Measurements from ENCODE around the gene RAB15. TPM values are rescaled to one million over a fixed set of nuclear protein-coding genes. Genes with fewer than 3 reads are reported as not detected.

Gene RAB15
- total RNA-seq, 1 experiment from 2014 or later, result 20.6 TPM

DNA sequence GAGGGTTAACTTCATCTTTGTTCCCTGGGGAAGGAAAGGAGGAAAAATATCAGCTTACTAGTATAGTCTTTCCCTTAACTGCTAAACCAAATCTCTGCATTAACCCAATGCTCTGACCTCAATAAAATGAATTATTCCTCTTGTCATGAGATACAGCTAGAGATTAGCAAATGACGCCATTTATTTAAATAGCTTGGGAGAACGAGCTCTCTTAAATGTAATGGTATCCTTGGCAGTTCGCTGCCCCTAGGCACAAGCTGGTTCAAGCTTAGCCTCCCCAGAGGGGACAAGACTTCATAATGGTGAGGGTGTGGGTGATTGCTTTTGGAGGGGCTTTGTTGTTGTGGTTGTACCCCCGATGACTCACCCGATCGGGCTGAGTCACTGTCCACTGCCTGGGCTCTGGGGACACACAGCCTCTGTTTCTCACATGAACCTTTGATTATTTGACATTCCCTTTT lies 34.2 kb upstream of the RAB15 start:
- H3K79me2 ChIP-seq (ENCODE audit: low read length), result peaks cover 18% of the 10 kb centered on the region
- no peaks in the 10 kb centered on the region for H3K9me3 ChIP-seq (ENCODE audit: low read length)
- H3K4me1 ChIP-seq (ENCODE audit: insufficient read depth, low read length), result peaks cover 9% of the 10 kb centered on the region
- no TSS peak for BruUV-seq (replicated peaks)
- TF ChIP-seq, protein P1, sequence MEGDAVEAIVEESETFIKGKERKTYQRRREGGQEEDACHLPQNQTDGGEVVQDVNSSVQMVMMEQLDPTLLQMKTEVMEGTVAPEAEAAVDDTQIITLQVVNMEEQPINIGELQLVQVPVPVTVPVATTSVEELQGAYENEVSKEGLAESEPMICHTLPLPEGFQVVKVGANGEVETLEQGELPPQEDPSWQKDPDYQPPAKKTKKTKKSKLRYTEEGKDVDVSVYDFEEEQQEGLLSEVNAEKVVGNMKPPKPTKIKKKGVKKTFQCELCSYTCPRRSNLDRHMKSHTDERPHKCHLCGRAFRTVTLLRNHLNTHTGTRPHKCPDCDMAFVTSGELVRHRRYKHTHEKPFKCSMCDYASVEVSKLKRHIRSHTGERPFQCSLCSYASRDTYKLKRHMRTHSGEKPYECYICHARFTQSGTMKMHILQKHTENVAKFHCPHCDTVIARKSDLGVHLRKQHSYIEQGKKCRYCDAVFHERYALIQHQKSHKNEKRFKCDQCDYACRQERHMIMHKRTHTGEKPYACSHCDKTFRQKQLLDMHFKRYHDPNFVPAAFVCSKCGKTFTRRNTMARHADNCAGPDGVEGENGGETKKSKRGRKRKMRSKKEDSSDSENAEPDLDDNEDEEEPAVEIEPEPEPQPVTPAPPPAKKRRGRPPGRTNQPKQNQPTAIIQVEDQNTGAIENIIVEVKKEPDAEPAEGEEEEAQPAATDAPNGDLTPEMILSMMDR (conservative IDR thresholded peaks at IDR 0.05; ENCODE audit: low read depth, low read length), result no peak
- TF ChIP-seq EZH2 (IDR thresholded peaks at IDR 0.05; ENCODE audit: low read length, unreplicated experiment) (no peak), EZH2phosphoT487 (IDR thresholded peaks at IDR 0.05; ENCODE audit: borderline replicate concordance, low read length) (no peak)
- DNase-seq, result no peak
- intact Hi-C loops (cut with micrococcal nuclease), result no loop called here
- H3K27me3 ChIP-seq (ENCODE audit: low read length), result no peaks in the 10 kb centered on the region
- CTCF ChIA-PET, result interaction anchor here (1.7 kb wide), 1 partner anchor 13 kb away, joined by 8 read pairs; no protein-coding TSS in a partner anchor
- no peaks in the 10 kb centered on the region for H3K9me2 ChIP-seq (replicated peaks; ENCODE audit: low read length)
- POLR2A ChIA-PET (ENCODE audit: unreplicated experiment), result no interaction called here
- ATAC-seq, result no peak
- H3K9ac ChIP-seq (ENCODE audit: low read length), result no peak overlapping the region
- no peak overlapping the region for H3K4me3 ChIP-seq (ENCODE audit: low read length)
- no peak overlapping the region for H3K27ac ChIP-seq (ENCODE audit: low read length)
- H3K4me2 ChIP-seq (ENCODE audit: low read length), result no peak overlapping the region
- no peaks in the 10 kb centered on the region for H3F3A ChIP-seq (ENCODE audit: low read length, unreplicated experiment)
- H2AFZ ChIP-seq (ENCODE audit: low read length), result no peak overlapping the region
- H4K20me1 ChIP-seq (ENCODE audit: low read length), result no peaks in the 10 kb centered on the region
- no peaks in the 10 kb centered on the region; the same call in 1 of the 2 replicates for H3K36me3 ChIP-seq (ENCODE audit: low read depth, low read length)

GRCh38 chr14:65003394-65003793 lies 31.3 kb upstream of the RAB15 start:
- ATAC-seq (no peak), DNase-seq (no peak)
- no TSS peak for BruUV-seq (replicated peaks)
- TF ChIP-seq, protein P1 (conservative IDR thresholded peaks at IDR 0.05; ENCODE audit: low read depth, low read length), result no peak
- Histone ChIP-seq H3K9me3 (ENCODE audit: low read length) (no peaks in the 10 kb centered on the region), H3K9me2 (replicated peaks; ENCODE audit: low read length) (no peaks in the 10 kb centered on the region), H3F3A (ENCODE audit: low read length, unreplicated experiment) (peaks cover under 1% of the 10 kb centered on the region), H3K79me2 (ENCODE audit: low read length) (peaks cover 40% of the 10 kb centered on the region), H3K9ac (ENCODE audit: low read length) (no peak overlapping the region), H3K36me3 (ENCODE audit: low read depth, low read length) (no peaks in the 10 kb centered on the region; the same call in 1 of the 2 replicates), H3K4me3 (ENCODE audit: low read length) (no peak overlapping the region), H4K20me1 (ENCODE audit: low read length) (no peaks in the 10 kb centered on the region), H3K27ac (ENCODE audit: low read length) (peak overlapping the region; percentile 2; the same call in 1 of the 2 replicates), H3K4me1 (ENCODE audit: insufficient read depth, low read length) (peaks cover 25% of the 10 kb centered on the region), H3K4me2 (ENCODE audit: low read length) (no peak overlapping the region), H3K27me3 (ENCODE audit: low read length) (no peaks in the 10 kb centered on the region), H2AFZ (ENCODE audit: low read length) (no peak overlapping the region)
- CTCF ChIA-PET, result no interaction called here
- intact Hi-C loops (cut with micrococcal nuclease), result no loop called here
- POLR2A ChIA-PET (ENCODE audit: unreplicated experiment), result no interaction called here

GRCh38 chr14:65002586-65003210 lies 30.6 kb upstream of the RAB15 start:
- intact Hi-C loops (cut with micrococcal nuclease), result no loop called here
- POLR2A ChIA-PET (ENCODE audit: unreplicated experiment), result interaction anchor here (0.6 kb wide), 1 partner anchor 16 kb away, joined by 3 read pairs; the partner anchor contains the start of gene FNTB
- peaks cover 8% of the 10 kb centered on the region for H3F3A ChIP-seq (ENCODE audit: low read length, unreplicated experiment)
- CTCF ChIA-PET, result no interaction called here
- H3K9ac ChIP-seq (ENCODE audit: low read length), result no peak overlapping the region
- H3K27ac ChIP-seq (ENCODE audit: low read length), result peak overlapping the region; percentile 2
- no peaks in the 10 kb centered on the region for H4K20me1 ChIP-seq (ENCODE audit: low read length)
- H3K4me3 ChIP-seq (ENCODE audit: low read length), result no peak overlapping the region
- ATAC-seq (no peak), DNase-seq (peak; percentile 33)
- H3K79me2 ChIP-seq (ENCODE audit: low read length), result peaks cover 45% of the 10 kb centered on the region
- H3K27me3 ChIP-seq (ENCODE audit: low read length), result no peaks in the 10 kb centered on the region
- H3K4me2 ChIP-seq (ENCODE audit: low read length), result peak overlapping the region; percentile 44
- peaks cover 32% of the 10 kb centered on the region for H3K4me1 ChIP-seq (ENCODE audit: insufficient read depth, low read length)
- H3K9me2 ChIP-seq (replicated peaks; ENCODE audit: low read length), result no peaks in the 10 kb centered on the region
- no peaks in the 10 kb centered on the region; the same call in 1 of the 2 replicates for H3K36me3 ChIP-seq (ENCODE audit: low read depth, low read length)
- H3K9me3 ChIP-seq (ENCODE audit: low read length), result no peaks in the 10 kb centered on the region
- BruUV-seq (replicated peaks), result no TSS peak
- 0 out of 2 replicates have a peak overlapping the region, but pooled peaks have one; percentile 2 for H2AFZ ChIP-seq (ENCODE audit: low read length)
- TF ChIP-seq EZH2 (IDR thresholded peaks at IDR 0.05; ENCODE audit: low read length, unreplicated experiment), result no peak
- TF ChIP-seq, protein P1 (conservative IDR thresholded peaks at IDR 0.05; ENCODE audit: low read depth, low read length), result no peak
- TF ChIP-seq EZH2phosphoT487 (IDR thresholded peaks at IDR 0.05; ENCODE audit: borderline replicate concordance, low read length), result no peak

All from PC-3 (cell line).